GM21528 (cell line): ENCODE data around the gene ZNF425.
"Not testable (repeated sequence)": the region's sequence is repeated elsewhere in the genome, so short reads cannot be mapped to it uniquely, and the experiment has no call there.

Source experiments
- ATAC-seq: cut with Tn5 transposase; IDR thresholded peaks from one replicate; pipeline ENCODE4 v1.9.1; 2021; ENCODE audit warnings: mild to moderate bottlenecking, moderate library complexity; ENCODE audit not compliant: unreplicated experiment, low FRiP score

ZNF425 gene

DNA sequence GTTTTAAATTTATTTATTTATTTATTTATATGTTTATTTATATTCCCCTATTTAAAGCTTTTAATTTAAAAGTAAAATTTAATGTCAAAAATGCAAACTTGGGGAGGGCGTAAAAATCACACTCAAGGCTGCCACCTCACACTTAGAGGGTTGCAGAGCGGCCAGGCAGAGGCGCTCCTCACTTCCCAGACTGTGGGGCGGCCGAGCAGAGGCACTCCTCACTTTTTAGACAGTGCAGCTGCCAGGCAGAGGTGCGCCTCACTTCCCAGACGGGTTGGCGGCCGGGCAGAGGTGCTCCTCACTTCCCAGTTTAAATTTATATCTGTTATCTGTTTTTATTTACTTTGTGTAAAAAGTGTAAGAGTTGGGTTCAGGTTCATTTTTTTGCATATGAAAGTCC lies 10.0 kb upstream of the ZNF425 start:
- no peak for ATAC-seq

DNA sequence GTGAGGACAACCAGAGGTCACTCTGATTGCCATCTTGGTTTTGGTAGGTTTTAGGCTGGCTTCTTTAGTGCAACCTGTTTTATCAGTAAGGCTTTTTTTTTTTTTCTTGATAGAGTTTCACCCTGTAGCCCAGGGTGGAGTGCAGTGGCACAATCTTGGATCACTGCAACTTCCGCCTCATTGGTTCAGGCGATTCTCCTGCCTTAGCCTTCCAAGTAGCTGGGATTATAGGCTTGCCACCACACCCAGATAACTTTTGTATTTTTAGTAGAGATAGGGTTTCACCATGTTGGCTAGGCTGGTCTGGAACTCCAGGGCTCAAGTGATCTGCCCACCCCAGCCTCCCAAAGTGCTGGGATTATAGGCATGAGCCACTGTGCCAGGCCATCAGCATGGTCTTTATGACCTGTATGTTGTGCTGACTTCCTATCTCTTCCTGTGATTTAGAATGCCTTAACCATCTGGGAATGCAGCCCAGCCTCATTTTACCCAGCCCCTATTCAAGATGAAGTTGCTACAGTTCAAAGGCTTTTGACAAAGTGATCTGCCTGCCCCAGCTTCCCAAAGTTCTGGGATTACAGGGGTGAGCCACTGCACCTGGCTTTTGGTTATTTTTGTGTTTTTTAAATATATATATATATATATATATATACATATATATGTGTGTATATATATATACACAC lies 7.0 kb upstream of the ZNF425 start:
- no peak for ATAC-seq

DNA sequence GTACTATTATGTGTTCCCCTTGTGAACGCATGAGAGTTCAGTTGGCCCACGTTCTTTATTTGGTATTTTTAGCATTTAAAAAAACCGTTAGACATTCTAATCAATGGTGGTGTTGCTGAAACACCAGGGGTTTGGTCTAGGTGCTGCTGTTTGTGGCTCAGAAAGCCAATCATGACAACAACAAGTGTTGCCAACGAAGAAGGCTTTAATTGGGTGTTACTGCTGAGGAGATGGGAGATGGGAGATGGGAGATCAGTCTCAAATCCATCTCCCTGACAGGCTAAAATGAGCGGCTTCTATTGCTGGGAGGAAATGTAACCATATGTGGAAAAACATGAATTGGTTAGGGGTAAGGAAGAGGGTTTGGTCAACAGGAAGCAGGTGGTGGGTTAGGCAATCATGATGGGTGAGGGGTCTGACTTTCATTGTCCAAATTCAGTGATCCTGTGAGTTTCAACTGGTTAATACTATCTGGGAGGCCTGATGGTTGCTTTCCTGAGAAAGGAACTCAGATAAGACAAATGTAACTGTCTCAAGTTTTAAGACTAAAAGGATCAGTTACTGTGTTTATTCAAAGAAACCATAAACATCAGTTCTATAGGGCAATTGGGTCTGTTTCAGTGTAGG lies 4.6 kb upstream of the ZNF425 start:
- ATAC-seq, result no peak

DNA sequence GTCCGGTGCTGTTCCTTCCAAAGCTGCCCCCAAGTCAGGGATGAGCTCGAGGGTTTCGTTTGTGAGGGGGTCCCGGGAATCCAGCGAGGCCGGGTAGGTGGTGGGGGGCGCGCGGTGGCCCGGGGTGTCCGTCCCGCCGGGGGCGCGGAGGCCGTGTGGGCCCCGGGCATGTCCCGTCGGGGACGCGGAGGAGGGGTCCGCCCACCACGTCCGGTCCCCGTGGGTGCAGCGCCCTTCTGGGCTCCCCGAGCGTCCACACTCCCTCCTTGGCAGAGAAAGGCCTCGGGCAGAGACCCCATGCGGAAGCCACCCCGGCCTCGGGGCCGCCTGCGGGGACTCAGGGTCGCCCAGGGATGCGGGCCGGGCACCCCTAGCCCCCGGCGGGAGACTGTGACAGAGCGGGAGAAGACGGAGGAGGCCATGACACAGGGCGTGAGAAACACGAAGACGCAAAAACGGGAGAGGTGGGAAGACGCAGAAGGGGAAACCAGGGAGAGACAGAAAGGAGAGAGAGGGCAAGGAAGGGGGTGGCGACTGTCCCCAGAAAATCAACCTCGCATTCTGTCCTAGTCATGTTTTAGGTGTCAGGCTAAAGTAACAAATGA lies 640 bp upstream of the ZNF425 start:
- peak; percentile 52 for ATAC-seq

DNA sequence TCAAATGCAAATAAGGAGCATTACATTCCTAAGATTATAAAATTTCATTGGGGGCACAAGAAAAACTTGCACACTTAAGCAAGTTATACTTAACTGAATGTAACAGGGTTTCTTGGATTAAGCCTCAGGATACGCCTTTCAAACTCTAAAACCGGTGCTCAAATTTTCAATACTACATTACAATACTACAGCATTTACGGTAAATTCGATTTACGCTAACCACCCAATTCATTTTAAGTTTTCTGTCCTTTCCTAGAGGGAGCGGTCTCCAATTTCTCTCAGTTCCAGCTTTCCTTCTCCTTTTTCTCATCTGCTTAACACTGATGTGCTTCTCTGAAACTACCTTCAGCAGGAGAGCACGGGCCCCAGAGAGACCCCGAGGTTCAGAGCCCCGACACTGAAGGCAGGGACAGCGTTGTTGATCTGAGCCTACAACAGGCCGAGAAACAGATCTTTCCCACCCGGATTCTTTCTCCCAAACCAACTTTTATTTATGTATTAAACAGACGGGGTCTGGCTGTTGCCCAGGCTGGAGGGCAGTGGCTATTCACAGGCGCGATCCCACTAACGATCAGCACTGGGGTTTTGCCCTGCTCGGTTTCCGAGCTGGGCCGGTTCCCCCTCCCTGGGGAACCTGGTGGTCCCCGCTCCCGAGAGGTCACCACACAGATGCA lies 798 bp downstream of the ZNF425 start:
- ATAC-seq, result no peak

DNA sequence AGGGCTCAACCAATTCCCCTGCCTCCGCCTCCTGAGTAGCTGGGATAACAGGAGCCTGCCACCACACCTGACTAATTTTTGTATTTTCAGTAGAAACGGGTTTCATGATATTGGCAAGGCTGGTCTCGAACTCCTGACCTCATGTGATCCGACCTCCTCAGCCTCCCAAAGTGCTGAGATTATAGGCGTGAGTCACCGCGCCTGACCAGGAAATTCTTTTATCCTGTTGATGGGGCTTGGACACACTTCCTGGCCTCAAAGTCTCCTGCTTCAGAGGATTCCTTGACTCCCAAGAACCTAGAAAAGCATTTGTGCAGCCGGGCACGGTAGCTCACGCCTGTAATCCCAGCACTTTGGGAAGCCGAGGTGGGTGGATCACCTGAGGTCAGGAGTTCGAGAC lies 16.2 kb downstream of the ZNF425 start:
- no peak for ATAC-seq

DNA sequence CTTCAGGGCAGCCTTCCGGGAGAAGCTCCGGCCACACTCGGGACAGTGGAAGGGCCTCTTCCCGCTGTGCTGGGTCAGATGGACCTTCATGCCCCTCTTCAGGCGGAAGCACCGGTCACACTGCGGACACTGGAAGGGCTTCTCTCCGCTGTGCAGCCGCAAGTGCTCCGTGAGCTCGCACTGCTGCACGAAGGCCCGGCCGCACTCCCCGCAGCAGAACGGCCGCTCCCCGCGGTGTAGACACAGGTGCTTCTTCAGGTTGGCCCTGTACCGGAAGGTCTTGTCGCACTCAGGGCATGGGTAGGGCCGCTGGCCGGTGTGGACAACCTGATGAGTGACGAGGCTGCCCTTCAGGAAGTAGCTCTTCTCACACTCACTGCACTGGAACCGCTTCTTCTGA lies 21.4 kb downstream of the ZNF425 start:
- ATAC-seq, result no peak

DNA sequence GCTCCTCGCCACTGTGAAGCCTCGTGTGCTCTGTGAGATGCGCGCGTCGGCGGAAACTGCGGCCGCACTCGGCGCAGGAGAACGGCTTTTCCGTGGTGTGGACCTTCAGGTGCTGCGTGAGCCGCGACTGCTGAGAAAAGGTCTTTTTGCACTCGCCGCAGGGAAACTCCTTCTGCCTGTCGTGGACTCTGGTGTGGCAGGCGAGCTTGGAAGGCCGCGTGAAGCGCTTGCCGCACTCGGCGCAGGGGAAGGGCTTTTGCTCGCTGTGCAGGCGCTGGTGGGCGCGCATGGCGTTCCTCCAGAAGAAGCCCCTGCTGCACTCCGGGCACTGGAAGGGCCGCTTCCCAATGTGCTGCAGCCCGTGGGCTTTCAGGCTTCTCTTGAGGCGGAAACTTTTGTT lies 21.9 kb downstream of the ZNF425 start:
- no peak for ATAC-seq

DNA sequence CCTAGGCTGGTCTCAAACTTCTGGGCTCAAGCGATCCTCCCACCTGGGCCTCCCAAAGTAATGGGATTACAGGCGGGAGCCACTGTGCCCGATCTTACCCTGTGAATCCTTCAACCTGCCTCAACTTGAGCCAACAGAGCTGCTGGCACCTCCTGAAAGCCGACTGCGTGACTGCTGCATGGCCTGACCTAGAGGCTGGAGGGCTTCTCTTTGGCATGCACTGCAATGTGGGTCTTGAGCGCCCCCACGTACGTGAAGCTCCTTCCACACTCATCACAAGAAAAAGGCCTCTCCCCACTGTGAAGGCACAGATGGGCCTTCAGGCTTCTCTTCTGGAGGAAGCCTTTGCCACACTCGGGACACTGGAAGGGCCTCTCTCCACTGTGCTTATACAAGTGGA lies 22.7 kb downstream of the ZNF425 start:
- no peak for ATAC-seq

DNA sequence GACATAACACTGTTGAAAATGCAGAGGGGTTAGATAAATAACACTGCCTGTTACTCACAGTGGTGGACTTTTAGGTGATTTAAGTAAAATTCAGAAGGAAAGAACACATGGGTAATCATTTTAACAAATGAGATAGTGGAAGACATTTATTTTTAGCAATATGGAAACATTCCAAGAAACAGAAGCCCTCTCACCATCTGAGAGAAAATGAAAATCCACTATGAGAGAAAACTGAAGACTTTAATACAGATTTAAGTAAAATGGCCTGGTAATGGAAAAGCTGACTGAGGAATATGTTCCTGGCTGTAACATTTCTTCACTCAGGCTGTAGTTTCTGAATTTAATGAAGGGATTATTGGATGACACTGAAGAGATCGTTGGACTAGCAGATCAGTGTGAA lies 23.5 kb downstream of the ZNF425 start:
- ATAC-seq, result no peak

DNA sequence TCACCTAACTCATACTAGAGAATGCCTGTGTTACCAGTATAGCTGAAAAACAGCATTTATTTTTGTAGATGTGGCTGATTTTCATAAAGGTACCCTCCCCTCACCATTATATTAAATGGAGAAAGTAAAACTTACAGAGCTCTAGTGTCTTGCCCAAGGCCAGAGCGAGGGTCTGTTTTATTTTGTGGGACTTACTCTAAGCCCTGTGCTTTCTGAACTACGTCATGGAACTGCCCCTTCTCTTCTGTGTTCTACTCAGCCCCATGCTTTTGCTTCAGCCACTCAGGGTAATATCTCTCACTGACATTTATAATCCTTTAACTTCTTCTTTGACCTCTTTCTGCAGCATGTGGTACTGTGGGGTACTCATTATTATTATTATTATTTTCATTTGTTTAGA lies 25.3 kb downstream of the ZNF425 start:
- no peak for ATAC-seq

DNA sequence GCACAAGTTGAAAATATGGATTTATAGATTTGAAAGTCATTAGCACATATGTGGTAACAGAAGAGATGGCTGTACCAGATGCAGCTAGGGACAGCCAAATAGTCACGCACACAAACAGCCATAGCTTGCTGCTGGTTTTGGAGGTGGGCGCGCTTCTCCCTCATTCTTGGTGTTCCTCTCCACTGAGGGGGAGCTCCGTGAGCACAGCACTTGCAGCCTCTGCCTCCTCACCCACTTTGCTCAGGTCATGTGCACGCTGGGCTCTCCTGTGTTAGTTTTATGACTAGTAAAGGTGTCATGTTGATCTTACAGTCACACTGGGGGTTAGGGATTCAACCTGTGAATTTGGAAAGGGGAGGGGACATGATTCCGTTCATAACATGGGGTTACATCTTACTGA lies 27.1 kb downstream of the ZNF425 start:
- no peak for ATAC-seq

DNA sequence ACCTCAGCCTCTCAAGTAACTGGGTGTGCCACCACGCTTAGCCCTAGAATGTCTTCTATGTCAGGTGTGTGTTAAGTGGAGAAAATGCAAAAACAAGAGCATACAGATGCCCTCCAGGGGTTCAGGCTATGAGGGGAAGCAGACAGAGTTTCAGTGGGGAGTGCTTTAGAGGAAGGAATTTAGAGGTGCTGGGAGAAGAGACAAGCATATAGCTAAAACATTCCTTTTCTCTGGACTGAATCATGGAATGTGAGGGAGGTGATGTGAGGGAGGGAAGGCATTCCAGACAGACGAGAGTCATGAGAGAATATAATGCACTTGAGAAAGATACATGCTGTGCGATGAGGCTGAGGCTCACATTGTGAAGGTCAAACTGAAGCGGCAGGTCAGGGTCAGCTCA lies 29.0 kb downstream of the ZNF425 start:
- no peak for ATAC-seq

DNA sequence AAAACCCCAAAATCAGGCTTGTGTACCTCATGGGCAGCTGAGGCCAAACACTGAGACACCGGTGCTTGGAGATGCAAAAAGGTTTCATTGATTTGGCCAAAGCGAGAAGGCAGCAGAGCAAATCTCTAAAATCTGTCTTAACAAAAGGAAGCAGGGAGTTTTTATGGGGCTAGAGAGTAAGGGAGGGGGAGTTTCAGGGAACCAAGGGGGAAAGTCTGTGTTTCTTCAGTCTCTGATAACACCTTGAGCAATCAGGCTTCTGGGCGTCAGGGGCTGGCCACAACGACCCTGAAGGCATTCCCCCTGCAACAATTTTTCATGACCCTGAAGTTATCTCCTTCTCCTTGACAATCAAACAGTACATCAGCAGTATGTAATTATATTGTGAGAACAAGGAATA lies 32.9 kb downstream of the ZNF425 start:
- ATAC-seq, result no peak

DNA sequence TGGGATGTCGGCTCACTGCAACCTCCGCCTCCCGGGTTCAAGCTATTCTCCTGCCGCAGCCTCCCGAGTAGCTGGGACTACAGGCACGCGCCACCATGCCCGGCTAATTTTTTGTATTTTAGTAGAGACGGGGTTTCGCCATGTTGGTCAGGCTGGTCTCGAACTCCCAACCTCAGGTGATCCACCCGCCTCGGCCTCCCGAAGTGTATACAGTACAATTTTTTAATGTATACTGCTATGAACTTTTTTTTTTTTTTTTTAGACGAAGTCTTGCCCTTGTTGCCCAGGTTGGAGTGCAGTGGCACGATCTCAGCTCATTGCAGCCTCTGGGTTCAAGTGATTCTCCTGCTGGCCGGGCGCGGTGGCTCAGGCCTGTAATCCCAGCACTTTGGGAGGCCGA lies 33.9 kb downstream of the ZNF425 start:
- ATAC-seq, result not testable (repeated sequence)

DNA sequence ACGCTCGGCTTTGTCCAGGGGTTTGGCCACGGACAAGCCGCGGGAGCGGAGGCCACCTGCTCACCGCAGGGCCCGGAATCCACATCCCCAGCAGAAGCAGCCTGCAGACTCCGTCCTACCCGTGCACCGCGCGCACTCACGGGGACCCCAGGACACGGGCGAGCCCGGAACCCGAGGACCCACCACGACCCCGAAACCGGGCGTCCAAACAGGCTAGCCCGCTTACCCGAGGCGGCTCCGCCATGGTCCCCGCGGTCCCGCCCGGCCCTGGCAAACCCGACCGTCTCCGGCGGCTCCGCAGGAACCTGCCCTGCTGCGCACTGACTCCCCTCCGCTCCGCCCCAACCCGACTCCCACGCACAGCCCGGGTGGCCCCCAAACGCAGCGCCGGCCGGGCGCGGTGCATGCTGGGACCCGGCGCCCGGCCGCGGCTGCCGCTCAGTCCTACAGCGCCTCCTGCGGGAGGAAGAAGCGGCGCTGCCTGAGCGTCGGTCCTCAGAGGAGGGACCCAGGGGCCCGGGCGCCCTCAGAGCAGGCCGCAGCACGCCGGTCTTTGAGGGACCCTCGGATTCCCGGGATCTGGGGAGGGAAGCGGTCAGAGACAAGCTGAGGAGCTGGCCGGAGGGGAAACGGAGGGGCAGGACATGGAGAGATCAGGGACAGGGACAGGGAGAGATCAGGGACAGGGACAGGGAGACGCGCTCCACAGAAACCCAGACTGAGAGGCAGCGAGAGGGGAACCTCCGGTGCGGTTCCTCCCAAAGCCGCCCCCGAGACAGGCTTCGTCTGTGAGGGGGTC lies 35.5 kb downstream of the ZNF425 start, which contains the start of gene ZNF786:
ZNF786 (minus strand) TSS at position 322 of the 799 bp plus-strand sequence; CDS start at position 244, 78 bp downstream.
- ATAC-seq, result peak; percentile 88

DNA sequence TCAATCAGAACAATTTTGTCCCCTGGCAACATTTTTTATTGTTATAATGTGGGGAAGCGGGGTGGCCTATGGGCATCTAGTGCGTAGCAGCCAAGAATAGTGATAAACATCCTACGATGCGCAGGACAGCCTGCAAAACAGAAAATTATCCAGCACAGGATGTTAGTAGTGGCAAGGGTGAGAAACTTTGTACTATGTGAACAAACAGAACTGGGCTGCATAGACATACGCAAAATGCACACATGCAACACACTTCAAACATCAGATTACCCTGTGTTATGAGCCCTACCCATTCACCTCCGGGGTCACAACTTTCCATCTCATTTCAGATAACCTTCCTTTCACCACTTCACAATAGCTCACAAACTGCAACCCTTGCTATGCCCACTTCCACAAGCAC lies 38.7 kb downstream of the ZNF425 start:
- no peak for ATAC-seq

DNA sequence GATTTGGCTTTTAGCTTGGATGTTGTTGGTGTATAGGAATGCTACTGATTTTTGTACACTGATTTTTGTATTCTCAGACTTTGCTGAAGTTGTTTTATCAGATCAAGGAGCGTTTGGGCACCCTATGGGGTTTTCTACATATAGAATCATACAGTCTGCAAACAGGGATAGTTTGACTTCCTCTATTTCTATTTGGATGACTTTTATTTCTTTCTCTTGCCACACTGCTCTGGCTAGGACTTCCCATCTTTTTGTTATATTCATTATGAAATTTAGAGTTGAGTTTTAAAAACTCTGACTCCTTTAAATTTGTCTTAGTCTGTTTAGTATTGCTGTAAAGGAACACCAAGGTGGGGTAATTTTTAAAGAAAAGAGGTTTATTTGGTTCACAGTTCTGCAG lies 40.3 kb downstream of the ZNF425 start:
- ATAC-seq, result no peak

DNA sequence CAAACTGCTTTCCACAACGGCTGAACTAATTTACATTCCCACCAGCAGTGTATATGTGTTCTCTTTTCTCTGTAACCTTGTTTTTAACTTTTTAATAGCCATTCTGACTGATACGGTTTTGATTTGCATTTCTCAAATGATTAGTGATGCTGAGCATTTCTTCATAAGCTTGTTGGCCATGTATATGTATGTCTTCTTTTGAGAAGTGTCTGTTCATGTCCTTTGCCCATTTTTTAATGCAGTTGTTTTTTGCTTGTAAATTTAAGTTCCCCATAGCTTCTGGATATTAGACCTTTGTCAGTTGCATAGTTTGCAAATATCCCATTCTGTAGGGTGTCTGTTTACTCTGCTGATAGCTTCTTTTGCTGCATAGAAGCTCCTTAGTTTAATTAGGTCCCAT lies 41.7 kb downstream of the ZNF425 start:
- no peak for ATAC-seq

DNA sequence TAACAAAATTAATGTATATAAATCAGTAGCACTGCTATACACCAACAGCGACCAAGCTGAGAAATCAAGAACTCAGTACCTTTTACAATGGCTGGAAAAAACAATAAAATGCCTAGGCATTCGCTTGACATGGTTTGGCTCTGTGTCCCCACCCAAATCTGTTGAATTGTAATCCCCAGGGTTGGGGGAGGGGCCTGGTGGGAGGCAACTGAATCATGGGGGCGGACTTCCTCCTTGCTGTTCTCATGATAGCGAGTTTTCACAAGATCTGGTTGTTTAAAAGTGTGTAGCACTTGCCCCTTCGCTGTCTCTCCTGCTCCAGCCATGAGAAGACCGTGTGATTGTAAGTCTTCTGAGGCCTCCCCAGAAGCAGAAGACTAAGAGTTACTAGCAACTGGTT lies 44.2 kb downstream of the ZNF425 start:
- ATAC-seq, result no peak

DNA sequence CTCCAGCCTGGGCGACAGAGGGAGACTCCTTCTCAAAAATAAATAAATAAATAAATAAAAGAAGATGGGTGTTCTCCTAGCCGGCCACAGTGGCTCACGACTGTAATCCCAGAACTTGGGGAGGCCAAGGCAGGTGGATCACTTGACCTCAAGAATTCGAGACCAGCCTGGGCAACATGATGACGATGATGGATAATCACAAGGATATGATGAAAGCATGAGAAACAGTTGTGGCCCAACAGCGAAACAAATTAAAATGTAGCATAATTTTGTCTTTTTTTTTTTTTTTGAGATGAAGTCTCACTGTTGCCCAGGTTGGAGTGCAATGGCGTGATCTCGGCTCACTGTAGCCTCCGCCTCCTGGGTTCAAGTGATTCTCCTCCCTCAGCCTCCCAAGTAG lies 48.5 kb downstream of the ZNF425 start:
- ATAC-seq, result no peak
